GM13977 (cell line): Measurements from ENCODE around the gene AZGP1.

ENCODE experiments used
- DNase-seq: peaks from one replicate; pipeline ENCODE4 v3.0.0; 2012; ENCODE audit warnings: low spot score
- in situ Hi-C: fragments of 300-500 bp; cut with MboI; formaldehyde crosslinking; loops from one replicate; pipeline ENCODE4 v1.12.0; 2022; ENCODE audit warnings: low sequenced_read_pairs, low pct_unique_long_range_greater_than_20kb, mixed read lengths, inconsistent platforms; ENCODE audit not compliant: unreplicated experiment
- TF ChIP-seq, protein P1 (sequence below): IDR thresholded peaks from 2 replicates; pipeline ENCODE4 v1.5.1; 2012; ENCODE audit warnings: mild to moderate bottlenecking, control low read depth; ENCODE audit not compliant: insufficient read depth; ENCODE audit errors: extremely low read depth, missing control alignments

AZGP1 gene

DNA sequence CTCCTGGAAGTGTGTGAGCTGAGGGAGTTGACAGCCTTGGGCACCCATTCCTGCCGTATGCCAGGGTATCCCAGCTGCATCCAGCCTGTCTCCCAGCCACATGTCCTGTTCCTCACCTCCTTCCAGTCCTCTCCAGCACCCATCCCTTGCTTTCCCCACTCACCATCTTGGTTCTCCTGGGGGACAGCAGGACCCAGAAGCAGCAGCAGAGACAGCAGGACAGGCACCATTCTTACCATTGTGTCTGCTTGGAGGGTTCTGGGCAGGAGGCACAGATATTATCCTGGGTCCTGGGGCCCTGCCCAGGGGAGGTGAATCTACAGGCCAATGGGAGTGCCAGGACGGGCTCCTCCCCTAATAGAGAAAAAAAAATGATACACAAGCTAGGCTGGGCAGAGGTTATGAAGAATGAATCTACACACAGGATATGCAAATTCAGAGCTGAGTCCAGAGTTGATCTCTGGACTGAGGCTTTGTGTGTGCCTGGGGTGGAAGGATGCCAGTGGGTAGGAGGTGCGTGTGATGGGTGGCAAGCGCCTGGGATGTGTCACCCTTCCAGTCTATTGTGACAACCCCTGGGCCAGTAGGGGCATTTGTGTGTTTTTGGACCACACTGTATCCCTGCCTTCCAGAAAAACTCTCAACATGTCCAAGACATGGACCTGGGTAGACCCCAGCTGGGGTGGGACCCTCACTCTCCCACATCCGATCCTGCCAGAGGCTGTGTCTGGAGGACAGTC, at the start of gene AZGP1:
TSS of gene AZGP1 (minus strand) at position 250 of the 740 bp plus-strand sequence. CDS start at position 239, 11 bp downstream.
- DNase-seq: no peak
- in situ Hi-C loops: no loop called here
- TF ChIP-seq, protein P1, sequence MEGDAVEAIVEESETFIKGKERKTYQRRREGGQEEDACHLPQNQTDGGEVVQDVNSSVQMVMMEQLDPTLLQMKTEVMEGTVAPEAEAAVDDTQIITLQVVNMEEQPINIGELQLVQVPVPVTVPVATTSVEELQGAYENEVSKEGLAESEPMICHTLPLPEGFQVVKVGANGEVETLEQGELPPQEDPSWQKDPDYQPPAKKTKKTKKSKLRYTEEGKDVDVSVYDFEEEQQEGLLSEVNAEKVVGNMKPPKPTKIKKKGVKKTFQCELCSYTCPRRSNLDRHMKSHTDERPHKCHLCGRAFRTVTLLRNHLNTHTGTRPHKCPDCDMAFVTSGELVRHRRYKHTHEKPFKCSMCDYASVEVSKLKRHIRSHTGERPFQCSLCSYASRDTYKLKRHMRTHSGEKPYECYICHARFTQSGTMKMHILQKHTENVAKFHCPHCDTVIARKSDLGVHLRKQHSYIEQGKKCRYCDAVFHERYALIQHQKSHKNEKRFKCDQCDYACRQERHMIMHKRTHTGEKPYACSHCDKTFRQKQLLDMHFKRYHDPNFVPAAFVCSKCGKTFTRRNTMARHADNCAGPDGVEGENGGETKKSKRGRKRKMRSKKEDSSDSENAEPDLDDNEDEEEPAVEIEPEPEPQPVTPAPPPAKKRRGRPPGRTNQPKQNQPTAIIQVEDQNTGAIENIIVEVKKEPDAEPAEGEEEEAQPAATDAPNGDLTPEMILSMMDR: no peak

DNA sequence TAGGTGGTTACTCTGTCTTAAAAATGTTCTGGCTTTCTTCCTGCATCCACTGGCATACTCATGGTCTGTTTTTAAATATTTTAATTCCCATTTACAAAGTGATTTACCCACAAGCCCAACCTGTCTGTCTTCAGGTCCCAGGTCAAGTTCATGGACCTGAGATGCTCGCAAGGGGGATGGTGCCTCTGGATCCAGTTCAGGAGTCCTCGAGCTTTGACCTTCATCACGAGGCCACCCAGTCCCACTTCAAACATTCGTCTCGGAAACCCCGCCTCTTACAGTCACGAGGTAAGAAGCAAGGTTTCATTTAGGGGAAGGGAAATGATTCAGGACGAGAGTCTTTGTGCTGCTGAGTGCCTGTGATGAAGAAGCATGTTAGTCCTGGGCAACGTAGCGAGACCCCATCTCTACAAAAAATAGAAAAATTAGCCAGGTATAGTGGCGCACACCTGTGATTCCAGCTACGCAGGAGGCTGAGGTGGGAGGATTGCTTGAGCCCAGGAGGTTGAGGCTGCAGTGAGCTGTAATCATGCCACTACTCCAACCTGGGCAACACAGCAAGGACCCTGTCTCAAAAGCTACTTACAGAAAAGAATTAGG, 48.3 kb upstream of the AZGP1 start:
- TF ChIP-seq, protein P1: no peak
- in situ Hi-C loops: no loop called here
- DNase-seq: no peak

DNA sequence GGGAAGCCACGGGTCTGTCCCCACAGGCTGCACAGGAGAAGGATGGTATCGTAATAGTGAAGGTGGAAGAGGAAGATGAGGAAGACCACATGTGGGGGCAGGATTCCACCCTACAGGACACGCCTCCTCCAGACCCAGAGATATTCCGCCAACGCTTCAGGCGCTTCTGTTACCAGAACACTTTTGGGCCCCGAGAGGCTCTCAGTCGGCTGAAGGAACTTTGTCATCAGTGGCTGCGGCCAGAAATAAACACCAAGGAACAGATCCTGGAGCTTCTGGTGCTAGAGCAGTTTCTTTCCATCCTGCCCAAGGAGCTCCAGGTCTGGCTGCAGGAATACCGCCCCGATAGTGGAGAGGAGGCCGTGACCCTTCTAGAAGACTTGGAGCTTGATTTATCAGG, 47.7 kb upstream of the AZGP1 start:
- in situ Hi-C loops: no loop called here
- DNase-seq: no peak
- TF ChIP-seq, protein P1: no peak

DNA sequence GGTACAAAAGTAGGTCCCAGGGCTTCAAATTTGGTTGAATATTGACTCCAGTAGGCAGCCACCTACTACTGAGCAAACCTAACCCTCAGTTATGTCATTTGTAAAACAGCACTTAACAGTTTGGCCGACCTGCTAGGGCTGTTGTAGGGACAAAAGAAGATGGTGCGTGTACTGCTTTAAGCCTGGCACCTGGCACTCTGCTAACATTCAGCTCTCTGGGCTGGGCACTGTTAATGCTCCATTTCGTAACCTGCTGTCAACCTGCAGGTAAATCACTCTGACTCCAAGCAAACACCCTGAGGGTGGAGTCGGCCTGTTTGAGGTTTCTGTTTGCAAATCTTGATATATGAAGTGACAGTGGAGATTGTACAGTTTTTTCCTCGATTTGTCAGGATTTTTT, 46.8 kb upstream of the AZGP1 start:
- in situ Hi-C loops: no loop called here
- TF ChIP-seq, protein P1: no peak
- DNase-seq: no peak

DNA sequence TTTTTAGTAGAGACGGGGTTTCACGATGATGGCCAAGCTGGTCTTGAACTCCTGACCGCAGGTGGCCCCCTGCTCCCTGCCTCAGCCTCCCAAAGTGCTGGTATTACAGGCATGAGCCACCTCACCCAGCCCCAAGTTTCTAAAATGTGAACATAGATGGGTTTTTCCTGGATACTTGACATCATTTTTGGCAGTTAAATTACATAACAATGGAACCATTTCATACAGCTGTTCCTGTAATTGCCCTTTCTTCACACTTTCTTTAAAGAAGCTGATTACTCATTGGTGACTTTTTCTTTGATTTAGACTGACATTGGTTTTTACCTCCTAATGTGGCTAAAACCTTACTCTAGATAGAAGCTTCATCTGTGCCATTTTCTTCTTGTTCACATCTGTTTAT, 45.5 kb upstream of the AZGP1 start:
- TF ChIP-seq, protein P1: no peak
- in situ Hi-C loops: no loop called here
- no peak for DNase-seq

DNA sequence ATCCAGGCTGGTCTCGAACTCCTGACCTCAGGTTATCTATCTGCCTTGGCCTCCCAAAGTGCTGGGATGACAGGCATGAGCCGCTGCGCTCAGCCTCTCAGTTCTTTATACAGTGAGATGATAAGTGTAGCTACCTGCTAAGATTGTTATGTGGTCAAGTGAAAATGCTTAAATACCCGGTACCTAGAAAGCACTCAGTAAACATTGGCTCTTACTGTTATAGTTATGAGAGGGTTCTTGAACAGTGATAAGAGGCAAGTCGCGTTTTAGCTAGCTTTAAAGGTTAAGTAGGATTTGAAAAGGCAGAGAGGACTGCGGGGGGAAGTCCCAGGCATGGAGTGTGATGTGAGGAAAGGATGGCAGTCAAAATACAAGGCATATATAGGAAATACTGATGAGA, 44.1 kb upstream of the AZGP1 start:
- TF ChIP-seq, protein P1: no peak
- no peak for DNase-seq
- in situ Hi-C loops: no loop called here
